ENCODE results near the gene VAV2.

The VAV2 gene

GRCh38 chr9:133932181-133932580 lies 59.9 kb downstream of the VAV2 start:
- Histone ChIP-seq H2BK120ac (ENCODE audit: insufficient read depth, low read length, poor library complexity) (no peak overlapping the region), H2AK5ac (ENCODE audit: low read length) (no peak overlapping the region), H3K9ac (ENCODE audit: low read length) (no peak overlapping the region), H3K4me2 (ENCODE audit: low read length) (no peak overlapping the region), H3K79me2 (ENCODE audit: control insufficient read depth, insufficient read depth, low read length, poor library complexity) (peaks cover 16% of the 10 kb centered on the region), H3K36me3 (ENCODE audit: control insufficient read depth in 1 of 2, insufficient read depth in 2 of 2, low read length in 2 of 2) (peaks cover 55 to 56% of the 10 kb centered on the region in 2 experiments), H3K4me3 (ENCODE audit: low read depth, low read length) (no peak overlapping the region), H4K91ac (ENCODE audit: low read depth, low read length) (no peak overlapping the region), H4K8ac (ENCODE audit: low read depth, low read length) (no peak overlapping the region), H2AFZ (ENCODE audit: insufficient read depth, low read length, poor library complexity) (no peak overlapping the region), H2BK5ac (ENCODE audit: low read depth, low read length, poor library complexity) (no peak overlapping the region), H3K18ac (ENCODE audit: low read length) (no peak overlapping the region), H3K79me1 (ENCODE audit: low read length) (peaks cover 4% of the 10 kb centered on the region), H3K23ac (ENCODE audit: low read length) (no peak overlapping the region), H3K14ac (ENCODE audit: low read length) (no peak overlapping the region), H3K4me1 (ENCODE audit: control insufficient read depth in 1 of 2, insufficient read depth in 2 of 2, low read length in 2 of 2) (peaks cover 14 to 20% of the 10 kb centered on the region in 2 experiments), H3K27me3 (ENCODE audit: insufficient read depth, low read length) (no peaks in the 10 kb centered on the region), H2BK12ac (ENCODE audit: low read length) (no peak overlapping the region), H3K4ac (ENCODE audit: low read depth, low read length) (peak overlapping the region; percentile 16), H3K27ac (ENCODE audit: low read depth, low read length) (no peak overlapping the region), H4K12ac (ENCODE audit: low read depth, low read length) (no peak overlapping the region), H3K9me3 (ENCODE audit: insufficient read depth, low read depth, low read length) (no peaks in the 10 kb centered on the region)
- DNase-seq: no peak
- no CpG with 5 or more reads among the region's 15 CpGs for WGBS (ENCODE audit: extremely low coverage, insufficient coverage, insufficient read length)

GRCh38 chr9:133930682-133931485 lies 61.2 kb downstream of the VAV2 start:
- Histone ChIP-seq H3K4me2 (ENCODE audit: low read length) (no peak overlapping the region), H3K23ac (ENCODE audit: low read length) (no peak overlapping the region), H4K91ac (ENCODE audit: low read depth, low read length) (no peak overlapping the region), H3K4ac (ENCODE audit: low read depth, low read length) (peak overlapping the region; percentile 8), H2BK12ac (ENCODE audit: low read length) (no peak overlapping the region), H4K12ac (ENCODE audit: low read depth, low read length) (no peak overlapping the region), H3K79me2 (ENCODE audit: control insufficient read depth, insufficient read depth, low read length, poor library complexity) (peaks cover 11% of the 10 kb centered on the region), H3K27ac (ENCODE audit: low read depth, low read length) (no peak overlapping the region), H2AFZ (ENCODE audit: insufficient read depth, low read length, poor library complexity) (no peak overlapping the region), H2BK5ac (ENCODE audit: low read depth, low read length, poor library complexity) (no peak overlapping the region), H3K27me3 (ENCODE audit: insufficient read depth, low read length) (no peaks in the 10 kb centered on the region), H3K36me3 (ENCODE audit: control insufficient read depth in 1 of 2, insufficient read depth in 2 of 2, low read length in 2 of 2) (peaks cover 49 to 59% of the 10 kb centered on the region in 2 experiments), H3K18ac (ENCODE audit: low read length) (no peak overlapping the region), H3K4me1 (ENCODE audit: control insufficient read depth in 1 of 2, insufficient read depth in 2 of 2, low read length in 2 of 2) (peaks cover 9 to 15% of the 10 kb centered on the region in 2 experiments), H3K14ac (ENCODE audit: low read length) (no peak overlapping the region), H3K9ac (ENCODE audit: low read length) (no peak overlapping the region), H3K9me3 (ENCODE audit: insufficient read depth, low read depth, low read length) (no peaks in the 10 kb centered on the region), H3K79me1 (ENCODE audit: low read length) (peaks cover 4% of the 10 kb centered on the region), H2AK5ac (ENCODE audit: low read length) (no peak overlapping the region), H2BK120ac (ENCODE audit: insufficient read depth, low read length, poor library complexity) (no peak overlapping the region), H3K4me3 (ENCODE audit: low read depth, low read length) (no peak overlapping the region), H4K8ac (ENCODE audit: low read depth, low read length) (no peak overlapping the region)
- no CpG with 5 or more reads among the region's 23 CpGs for WGBS (ENCODE audit: extremely low coverage, insufficient coverage, insufficient read length)
- no peak for DNase-seq

DNA sequence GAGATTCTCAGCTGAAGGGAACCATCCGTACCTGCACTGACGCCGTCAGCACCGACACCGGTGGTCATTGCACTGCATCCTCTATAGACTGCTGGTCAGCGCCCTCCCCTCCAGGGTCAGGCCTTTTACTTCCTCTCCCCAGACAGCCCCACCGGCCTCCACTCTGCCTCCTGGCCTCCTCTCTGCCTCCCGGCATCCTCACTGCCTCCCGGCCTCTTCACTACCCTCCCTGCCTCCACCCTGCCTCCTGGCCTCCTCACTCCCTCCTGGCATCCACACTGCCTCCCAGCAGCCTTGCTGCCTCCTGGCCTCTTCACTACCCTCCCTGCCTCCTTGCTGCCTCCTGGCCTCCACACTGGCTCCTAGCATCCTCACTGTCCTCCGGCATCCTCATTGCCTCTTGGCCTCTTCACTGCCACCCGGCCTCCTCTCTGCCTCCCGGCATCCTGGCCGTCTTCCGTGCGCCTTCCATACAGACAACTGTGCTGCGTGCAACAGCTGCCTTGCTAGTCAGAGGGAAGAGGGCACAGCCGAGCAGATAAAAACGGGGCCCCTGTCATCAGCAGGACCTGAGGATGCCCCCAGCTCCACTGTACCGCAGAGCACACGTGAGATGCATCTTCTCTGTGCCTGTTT lies 62.0 kb downstream of the VAV2 start:
- H2AFZ ChIP-seq (ENCODE audit: insufficient read depth, low read length, poor library complexity): no peak overlapping the region
- H4K91ac ChIP-seq (ENCODE audit: low read depth, low read length): no peak overlapping the region
- H2BK5ac ChIP-seq (ENCODE audit: low read depth, low read length, poor library complexity): no peak overlapping the region
- H2BK12ac ChIP-seq (ENCODE audit: low read length): no peak overlapping the region
- H3K79me2 ChIP-seq (ENCODE audit: control insufficient read depth, insufficient read depth, low read length, poor library complexity): peaks cover 9% of the 10 kb centered on the region
- H3K14ac ChIP-seq (ENCODE audit: low read length): no peak overlapping the region
- no peak overlapping the region for H3K4me2 ChIP-seq (ENCODE audit: low read length)
- peak overlapping the region; percentile 50 for H3K4ac ChIP-seq (ENCODE audit: low read depth, low read length)
- no peak overlapping the region for H4K12ac ChIP-seq (ENCODE audit: low read depth, low read length)
- no peak overlapping the region for H3K9ac ChIP-seq (ENCODE audit: low read length)
- no peak overlapping the region for H3K27ac ChIP-seq (ENCODE audit: low read depth, low read length)
- H3K36me3 ChIP-seq (ENCODE audit: control insufficient read depth in 1 of 2, insufficient read depth in 2 of 2, low read length in 2 of 2): peaks cover 49 to 58% of the 10 kb centered on the region in 2 experiments
- peaks cover 2% of the 10 kb centered on the region for H3K79me1 ChIP-seq (ENCODE audit: low read length)
- peaks cover 2 to 8% of the 10 kb centered on the region in 2 experiments for H3K4me1 ChIP-seq (ENCODE audit: control insufficient read depth in 1 of 2, insufficient read depth in 2 of 2, low read length in 2 of 2)
- no peak overlapping the region for H3K4me3 ChIP-seq (ENCODE audit: low read depth, low read length)
- H2BK120ac ChIP-seq (ENCODE audit: insufficient read depth, low read length, poor library complexity): no peak overlapping the region
- WGBS (ENCODE audit: extremely low coverage, insufficient coverage, insufficient read length): no CpG with 5 or more reads among the region's 20 CpGs
- no peaks in the 10 kb centered on the region for H3K27me3 ChIP-seq (ENCODE audit: insufficient read depth, low read length)
- no peak overlapping the region for H2AK5ac ChIP-seq (ENCODE audit: low read length)
- peak overlapping the region; percentile 23 for H3K18ac ChIP-seq (ENCODE audit: low read length)
- H4K8ac ChIP-seq (ENCODE audit: low read depth, low read length): no peak overlapping the region
- no peaks in the 10 kb centered on the region for H3K9me3 ChIP-seq (ENCODE audit: insufficient read depth, low read depth, low read length)
- no peak for DNase-seq
- H3K23ac ChIP-seq (ENCODE audit: low read length): no peak overlapping the region

- H4K12ac ChIP-seq (ENCODE audit: low read depth, low read length): no peak overlapping the region
- no peak overlapping the region for H3K14ac ChIP-seq (ENCODE audit: low read length)
- H3K4ac ChIP-seq (ENCODE audit: low read depth, low read length): peak overlapping the region; percentile 54
- no peak overlapping the region for H3K23ac ChIP-seq (ENCODE audit: low read length)
- no peak overlapping the region for H2AK5ac ChIP-seq (ENCODE audit: low read length)
- H4K91ac ChIP-seq (ENCODE audit: low read depth, low read length): no peak overlapping the region
- H2BK120ac ChIP-seq (ENCODE audit: insufficient read depth, low read length, poor library complexity): no peak overlapping the region
- H3K18ac ChIP-seq (ENCODE audit: low read length): no peak overlapping the region
- no peak for DNase-seq
- H3K4me3 ChIP-seq (ENCODE audit: low read depth, low read length): no peak overlapping the region
- no peaks in the 10 kb centered on the region for H3K9me3 ChIP-seq (ENCODE audit: insufficient read depth, low read depth, low read length)
- H2BK12ac ChIP-seq (ENCODE audit: low read length): no peak overlapping the region
- no peak overlapping the region for H2AFZ ChIP-seq (ENCODE audit: insufficient read depth, low read length, poor library complexity)
- H3K9ac ChIP-seq (ENCODE audit: low read length): no peak overlapping the region
- H3K79me1 ChIP-seq (ENCODE audit: low read length): peaks cover 2% of the 10 kb centered on the region
- H2BK5ac ChIP-seq (ENCODE audit: low read depth, low read length, poor library complexity): no peak overlapping the region
- no CpG with 5 or more reads among the region's 10 CpGs for WGBS (ENCODE audit: extremely low coverage, insufficient coverage, insufficient read length)
- peaks cover 49 to 60% of the 10 kb centered on the region in 2 experiments for H3K36me3 ChIP-seq (ENCODE audit: control insufficient read depth in 1 of 2, insufficient read depth in 2 of 2, low read length in 2 of 2)
- no peak overlapping the region for H4K8ac ChIP-seq (ENCODE audit: low read depth, low read length)
- no peak overlapping the region for H3K4me2 ChIP-seq (ENCODE audit: low read length)
- H3K27ac ChIP-seq (ENCODE audit: low read depth, low read length): no peak overlapping the region
- peaks cover 0 to 5% of the 10 kb centered on the region in 2 experiments for H3K4me1 ChIP-seq (ENCODE audit: control insufficient read depth in 1 of 2, insufficient read depth in 2 of 2, low read length in 2 of 2)
- peaks cover 9% of the 10 kb centered on the region for H3K79me2 ChIP-seq (ENCODE audit: control insufficient read depth, insufficient read depth, low read length, poor library complexity)
- H3K27me3 ChIP-seq (ENCODE audit: insufficient read depth, low read length): no peaks in the 10 kb centered on the region
These were observed 62.5 kb downstream of the VAV2 start for GRCh38 chr9:133929599-133929998.
